Renal cortex interstitium (tissue), 11 donors: ENCODE results near the gene RAVER1. TPM values are rescaled to one million over a fixed set of nuclear protein-coding genes. Genes with fewer than 3 reads are reported as not detected.
"Not testable (repeated sequence)": the region's sequence is repeated elsewhere in the genome, so short reads cannot be mapped to it uniquely, and the experiment has no call there.

Experiments used
- DNase-seq, 11 donors: peaks; one replicate each; pipeline ENCODE4 v3.0.0-alpha.2; 2013; ENCODE audit warnings: low read depth in 9 of 11, low spot score in 4 of 11; ENCODE audit errors: extremely low read depth in 1 of 11
- polyA plus RNA-seq, 3 donors: library from polyadenylated mRNA; unstranded; fragments of 120-200 nt; gene quantifications; one replicate each; pipeline ENCODE4 v1.2.1, GENCODE V29; 2013; ENCODE audit not compliant: insufficient read length in 3 of 3

Gene RAVER1
- polyA plus RNA-seq, 3 donors: 21.0 to 38.9 (median 37.3) TPM

GRCh38 chr19:10353793-10354391 is 20.6 kb upstream of the RAVER1 start:
- peak in 3 of 11 donors; percentile 41 to 65 (median 56) for DNase-seq

- DNase-seq: peak in 6 of 11 donors; percentile 54 to 80 (median 72)
Measured at GRCh38 chr19:10352764-10353671, 19.7 kb upstream of the RAVER1 start.

- no peak for DNase-seq
Measured at GRCh38 chr19:10346509-10346908, 13.2 kb upstream of the RAVER1 start.

- DNase-seq: no peak
Measured at GRCh38 chr19:10344780-10345179, 11.5 kb upstream of the RAVER1 start.

GRCh38 chr19:10343495-10343894 is 10.2 kb upstream of the RAVER1 start:
- no peak for DNase-seq

GRCh38 chr19:10339977-10340376 is 6.6 kb upstream of the RAVER1 start:
- DNase-seq: no peak

- DNase-seq: no peak
Measured at GRCh38 chr19:10339380-10339960, 6.1 kb upstream of the RAVER1 start, which contains the start of gene ICAM3. Gene ICAM3 (minus strand): TSS chr19:10339624. CDS start chr19:10339614, 10 bp downstream.

- DNase-seq: no peak
Measured at GRCh38 chr19:10338940-10339339, 5.6 kb upstream of the RAVER1 start.

- not testable (repeated sequence) for DNase-seq
Measured at GRCh38 chr19:10336725-10337124, 3.4 kb upstream of the RAVER1 start.

GRCh38 chr19:10335352-10335985 is 2.1 kb upstream of the RAVER1 start:
- no peak for DNase-seq

GRCh38 chr19:10334588-10335351 is 1.4 kb upstream of the RAVER1 start:
- peak in 9 of 11 donors; percentile 56 to 89 (median 83) for DNase-seq

GRCh38 chr19:10333758-10334587 is 644 bp upstream of the RAVER1 start:
- no peak for DNase-seq

GRCh38 chr19:10332158-10332964 is 968 bp downstream of the RAVER1 start:
- no peak for DNase-seq

- no peak for DNase-seq
Measured at GRCh38 chr19:10329555-10329954, 3.8 kb downstream of the RAVER1 start.

- DNase-seq: no peak
Measured at GRCh38 chr19:10328558-10329429, 4.5 kb downstream of the RAVER1 start.

GRCh38 chr19:10327793-10328192 is 5.5 kb downstream of the RAVER1 start:
- DNase-seq: no peak
